ENCODE results near the gene GLDC.

The GLDC gene

GRCh38 chr9:6564868-6565267 is 80.7 kb downstream of the GLDC start:
- Histone ChIP-seq H3K9me3 (ENCODE audit: insufficient read depth, low read length, severe bottlenecking) (no peaks in the 10 kb centered on the region), H3K27ac (ENCODE audit: low read length) (no peak overlapping the region), H3K9ac (ENCODE audit: low read depth, low read length) (no peak overlapping the region), H3K36me3 (ENCODE audit: insufficient read depth, low read length) (no peaks in the 10 kb centered on the region), H3K4me1 (ENCODE audit: insufficient read depth, low read length) (no peaks in the 10 kb centered on the region), H3K4me2 (ENCODE audit: insufficient read depth, low read length) (no peak overlapping the region), H3K79me2 (ENCODE audit: insufficient read depth, low read length) (no peaks in the 10 kb centered on the region), H3K4me3 (ENCODE audit: low read depth in 1 of 2, low read length in 2 of 2) (no peak overlapping the region), H3K27me3 (ENCODE audit: insufficient read depth, low read length, poor library complexity) (no peaks in the 10 kb centered on the region), H4K20me1 (ENCODE audit: insufficient read depth, low read length) (no peaks in the 10 kb centered on the region), H2AFZ (ENCODE audit: low read depth, low read length) (no peak overlapping the region)
- TF ChIP-seq EZH2 (IDR thresholded peaks at IDR 0.05; ENCODE audit: borderline replicate concordance, low read depth, low read length, severe bottlenecking) (no peak), CTCF (IDR thresholded peaks at IDR 0.05; ENCODE audit: borderline replicate concordance, extremely low read depth, low read length, poor library complexity, severe bottlenecking) (no peak)
- no peak for ATAC-seq (ENCODE audit: insufficient read depth, low read depth)
- no peak for DNase-seq

DNA sequence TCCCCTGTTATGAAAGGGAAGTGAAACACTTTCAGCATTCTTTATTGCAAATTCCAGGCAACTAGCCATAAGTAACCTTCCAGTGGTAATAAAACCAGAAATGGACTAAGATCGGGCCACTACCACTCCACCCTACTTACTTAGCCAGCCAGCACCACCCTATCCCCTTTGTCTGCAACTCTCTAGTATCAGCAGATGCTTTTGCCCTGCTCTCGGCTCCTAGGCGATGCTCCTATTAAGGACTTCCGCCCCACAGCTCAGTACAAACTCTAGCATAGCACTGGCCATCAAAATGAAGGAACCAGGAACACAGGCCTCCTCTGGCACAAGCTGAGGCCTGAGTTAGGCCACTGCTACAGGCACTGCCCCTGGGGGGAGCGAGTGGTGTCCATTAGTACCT is 81.2 kb downstream of the GLDC start:
- H3K9ac ChIP-seq (ENCODE audit: low read depth, low read length): no peak overlapping the region
- H3K4me2 ChIP-seq (ENCODE audit: insufficient read depth, low read length): no peak overlapping the region
- H2AFZ ChIP-seq (ENCODE audit: low read depth, low read length): no peak overlapping the region
- no peaks in the 10 kb centered on the region for H3K27me3 ChIP-seq (ENCODE audit: insufficient read depth, low read length, poor library complexity)
- no peaks in the 10 kb centered on the region for H3K36me3 ChIP-seq (ENCODE audit: insufficient read depth, low read length)
- TF ChIP-seq EZH2 (IDR thresholded peaks at IDR 0.05; ENCODE audit: borderline replicate concordance, low read depth, low read length, severe bottlenecking) (no peak), CTCF (IDR thresholded peaks at IDR 0.05; ENCODE audit: borderline replicate concordance, extremely low read depth, low read length, poor library complexity, severe bottlenecking) (no peak)
- no peak overlapping the region for H3K27ac ChIP-seq (ENCODE audit: low read length)
- no peaks in the 10 kb centered on the region for H4K20me1 ChIP-seq (ENCODE audit: insufficient read depth, low read length)
- no peak for ATAC-seq (ENCODE audit: insufficient read depth, low read depth)
- H3K9me3 ChIP-seq (ENCODE audit: insufficient read depth, low read length, severe bottlenecking): no peaks in the 10 kb centered on the region
- H3K79me2 ChIP-seq (ENCODE audit: insufficient read depth, low read length): no peaks in the 10 kb centered on the region
- no peaks in the 10 kb centered on the region for H3K4me1 ChIP-seq (ENCODE audit: insufficient read depth, low read length)
- H3K4me3 ChIP-seq (ENCODE audit: low read depth in 1 of 2, low read length in 2 of 2): no peak overlapping the region
- DNase-seq: no peak

DNA sequence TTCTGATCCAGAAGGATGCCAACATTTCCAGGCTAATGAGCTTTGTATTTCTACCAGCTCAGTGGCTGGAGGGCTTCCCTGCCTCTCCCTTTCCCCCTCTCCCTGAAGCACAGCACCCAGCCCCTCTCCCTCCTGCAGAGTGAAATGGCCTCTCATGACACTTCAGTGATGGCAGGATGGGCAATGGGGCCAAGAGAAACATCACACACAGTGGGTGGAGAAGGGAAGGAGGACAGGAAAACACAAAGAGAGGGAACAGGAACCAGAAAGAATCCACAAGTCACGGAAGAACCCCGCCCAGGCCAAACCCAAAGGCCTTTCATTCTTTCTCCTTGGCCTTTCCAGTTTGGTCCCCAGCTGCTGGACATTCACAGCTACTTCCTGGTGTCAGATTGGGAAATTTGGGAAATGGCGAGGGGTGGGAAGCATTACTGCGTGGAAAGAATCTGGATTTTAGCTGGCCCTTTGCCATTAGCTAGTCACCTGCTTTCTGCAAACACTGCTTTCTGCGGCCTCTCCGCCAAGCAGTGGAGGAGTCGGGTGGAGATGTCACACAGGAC is 82.6 kb downstream of the GLDC start:
- Histone ChIP-seq H3K9me3 (ENCODE audit: insufficient read depth, low read length, severe bottlenecking) (no peaks in the 10 kb centered on the region), H3K79me2 (ENCODE audit: insufficient read depth, low read length) (no peaks in the 10 kb centered on the region), H3K9ac (ENCODE audit: low read depth, low read length) (no peak overlapping the region), H3K36me3 (ENCODE audit: insufficient read depth, low read length) (no peaks in the 10 kb centered on the region), H4K20me1 (ENCODE audit: insufficient read depth, low read length) (no peaks in the 10 kb centered on the region), H3K4me1 (ENCODE audit: insufficient read depth, low read length) (no peaks in the 10 kb centered on the region), H3K27ac (ENCODE audit: low read length) (no peak overlapping the region), H3K27me3 (ENCODE audit: insufficient read depth, low read length, poor library complexity) (no peaks in the 10 kb centered on the region), H3K4me2 (ENCODE audit: insufficient read depth, low read length) (no peak overlapping the region), H2AFZ (ENCODE audit: low read depth, low read length) (no peak overlapping the region), H3K4me3 (ENCODE audit: low read depth in 1 of 2, low read length in 2 of 2) (no peak overlapping the region)
- no peak for DNase-seq
- ATAC-seq (ENCODE audit: insufficient read depth, low read depth): no peak
- TF ChIP-seq EZH2 (IDR thresholded peaks at IDR 0.05; ENCODE audit: borderline replicate concordance, low read depth, low read length, severe bottlenecking): no peak
- TF ChIP-seq CTCF (IDR thresholded peaks at IDR 0.05; ENCODE audit: borderline replicate concordance, extremely low read depth, low read length, poor library complexity, severe bottlenecking): no peak

DNA sequence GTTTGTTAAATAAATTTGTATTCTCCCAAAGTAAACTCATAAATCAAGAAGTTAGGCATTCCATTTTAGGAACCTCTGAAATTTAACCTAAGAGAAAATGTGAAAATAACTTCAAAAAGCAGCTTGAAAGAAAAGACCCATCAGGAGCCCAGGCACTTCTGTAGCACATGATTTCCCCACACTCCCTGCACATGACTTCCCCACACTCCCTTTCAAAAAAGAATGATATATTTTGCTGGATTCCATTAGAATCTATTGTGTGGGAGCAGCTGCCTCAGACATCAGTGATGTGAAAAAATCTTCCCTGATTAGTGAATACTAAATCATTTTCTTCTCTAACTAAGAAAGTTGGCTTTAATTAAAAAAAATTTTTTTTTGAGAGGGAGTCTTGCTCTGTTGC is 83.3 kb downstream of the GLDC start:
- Histone ChIP-seq H3K79me2 (ENCODE audit: insufficient read depth, low read length) (no peaks in the 10 kb centered on the region), H4K20me1 (ENCODE audit: insufficient read depth, low read length) (no peaks in the 10 kb centered on the region), H3K36me3 (ENCODE audit: insufficient read depth, low read length) (no peaks in the 10 kb centered on the region), H3K4me2 (ENCODE audit: insufficient read depth, low read length) (no peak overlapping the region), H3K27me3 (ENCODE audit: insufficient read depth, low read length, poor library complexity) (no peaks in the 10 kb centered on the region), H3K4me3 (ENCODE audit: low read depth in 1 of 2, low read length in 2 of 2) (no peak overlapping the region), H3K4me1 (ENCODE audit: insufficient read depth, low read length) (no peaks in the 10 kb centered on the region), H3K27ac (ENCODE audit: low read length) (no peak overlapping the region), H3K9ac (ENCODE audit: low read depth, low read length) (no peak overlapping the region), H2AFZ (ENCODE audit: low read depth, low read length) (no peak overlapping the region), H3K9me3 (ENCODE audit: insufficient read depth, low read length, severe bottlenecking) (no peaks in the 10 kb centered on the region)
- no peak for ATAC-seq (ENCODE audit: insufficient read depth, low read depth)
- DNase-seq: no peak
- TF ChIP-seq CTCF (IDR thresholded peaks at IDR 0.05; ENCODE audit: borderline replicate concordance, extremely low read depth, low read length, poor library complexity, severe bottlenecking): no peak
- TF ChIP-seq EZH2 (IDR thresholded peaks at IDR 0.05; ENCODE audit: borderline replicate concordance, low read depth, low read length, severe bottlenecking): no peak
